A673 (cell line): Measurements from ENCODE around the gene PTPN23.

Experiments
- CTCF ChIP-seq: fragments of 300-800, 200-600 bp; sonication (generic); conservative IDR thresholded peaks from 2 replicates; pipeline ENCODE4 v1.5.1; 2017; ENCODE audit warnings: low read depth, mild to moderate bottlenecking, antibody characterized with exemption, low read length, moderate library complexity, mixed read lengths
- EZH2 ChIP-seq: fragments of 200-600 bp; sonication (generic); IDR thresholded peaks from 2 replicates; pipeline ENCODE4 v1.6.1; 2017; ENCODE audit warnings: borderline replicate concordance, low read depth, mild to moderate bottlenecking, mixed read lengths, antibody characterized with exemption, low read length; ENCODE audit not compliant: poor library complexity, severe bottlenecking

- TF ChIP-seq CTCF, result no peak
- TF ChIP-seq EZH2, result no peak
Observed at GRCh38 chr3:47420044-47420430, 39.2 kb downstream of the PTPN23 start.
